ENCODE data around the gene KCNH5.

KCNH5 gene

GRCh38 chr14:62743560-62743959 lies 301.7 kb downstream of the KCNH5 start:
- TF ChIP-seq SIN3A (IDR thresholded peaks at IDR 0.05; ENCODE audit: borderline replicate concordance, insufficient read depth, low read length): no peak
- TF ChIP-seq POLR2AphosphoS5 (IDR thresholded peaks at IDR 0.05; ENCODE audit: low read depth, low read length): no peak
- no peak for TF ChIP-seq REST (IDR thresholded peaks at IDR 0.05; ENCODE audit: insufficient read depth in 1 of 2, low read depth in 2 of 2, low read length in 2 of 2)
- no peak for TF ChIP-seq FOXP2 (optimal IDR thresholded peaks at IDR 0.05; ENCODE audit: borderline replicate concordance, extremely low read depth, extremely low read length, insufficient read depth)
- no peak for TF ChIP-seq TAF1 (IDR thresholded peaks at IDR 0.05; ENCODE audit: borderline replicate concordance, insufficient read depth, low read length)

- TF ChIP-seq POLR2AphosphoS5 (IDR thresholded peaks at IDR 0.05; ENCODE audit: low read depth, low read length) (no peak), REST (IDR thresholded peaks at IDR 0.05; ENCODE audit: insufficient read depth in 1 of 2, low read depth in 2 of 2, low read length in 2 of 2) (no peak), SIN3A (IDR thresholded peaks at IDR 0.05; ENCODE audit: borderline replicate concordance, insufficient read depth, low read length) (no peak), FOXP2 (optimal IDR thresholded peaks at IDR 0.05; ENCODE audit: borderline replicate concordance, extremely low read depth, extremely low read length, insufficient read depth) (no peak), TAF1 (IDR thresholded peaks at IDR 0.05; ENCODE audit: borderline replicate concordance, insufficient read depth, low read length) (no peak)
Observed at GRCh38 chr14:62743118-62743517, 302.1 kb downstream of the KCNH5 start.

GRCh38 chr14:62739647-62740046 lies 305.6 kb downstream of the KCNH5 start:
- TF ChIP-seq FOXP2 (optimal IDR thresholded peaks at IDR 0.05; ENCODE audit: borderline replicate concordance, extremely low read depth, extremely low read length, insufficient read depth): no peak
- TF ChIP-seq REST (IDR thresholded peaks at IDR 0.05; ENCODE audit: insufficient read depth in 1 of 2, low read depth in 2 of 2, low read length in 2 of 2): no peak
- no peak for TF ChIP-seq TAF1 (IDR thresholded peaks at IDR 0.05; ENCODE audit: borderline replicate concordance, insufficient read depth, low read length)

- TF ChIP-seq FOXP2 (optimal IDR thresholded peaks at IDR 0.05; ENCODE audit: borderline replicate concordance, extremely low read depth, extremely low read length, insufficient read depth) (no peak), POLR2AphosphoS5 (IDR thresholded peaks at IDR 0.05; ENCODE audit: low read depth, low read length) (no peak), REST (IDR thresholded peaks at IDR 0.05; ENCODE audit: insufficient read depth in 1 of 2, low read depth in 2 of 2, low read length in 2 of 2) (no peak), SIN3A (IDR thresholded peaks at IDR 0.05; ENCODE audit: borderline replicate concordance, insufficient read depth, low read length) (no peak), TAF1 (IDR thresholded peaks at IDR 0.05; ENCODE audit: borderline replicate concordance, insufficient read depth, low read length) (no peak)
Observed at GRCh38 chr14:62736048-62737043, 308.9 kb downstream of the KCNH5 start.
